NCI-H2081 (cell line): ENCODE results near the gene RRAS.
A peak's percentile ranks its signal among the peaks of the same experiment; 100 is the strongest.
"Not testable (repeated sequence)": the region's sequence is repeated elsewhere in the genome, so short reads cannot be mapped to it uniquely, and the experiment has no call there.

Experiments used
- DNase-seq, 2 experiments: peaks; one replicate each; lab custom pipeline; 2025; lab: John Stamatoyannopoulos, UW

The RRAS gene

GRCh38 chr19:49631014-49631588, 8.8 kb downstream of the RRAS start:
- no peak for DNase-seq

- no peak for DNase-seq
Observed at GRCh38 chr19:49629659-49630058, 10.3 kb downstream of the RRAS start.

DNA sequence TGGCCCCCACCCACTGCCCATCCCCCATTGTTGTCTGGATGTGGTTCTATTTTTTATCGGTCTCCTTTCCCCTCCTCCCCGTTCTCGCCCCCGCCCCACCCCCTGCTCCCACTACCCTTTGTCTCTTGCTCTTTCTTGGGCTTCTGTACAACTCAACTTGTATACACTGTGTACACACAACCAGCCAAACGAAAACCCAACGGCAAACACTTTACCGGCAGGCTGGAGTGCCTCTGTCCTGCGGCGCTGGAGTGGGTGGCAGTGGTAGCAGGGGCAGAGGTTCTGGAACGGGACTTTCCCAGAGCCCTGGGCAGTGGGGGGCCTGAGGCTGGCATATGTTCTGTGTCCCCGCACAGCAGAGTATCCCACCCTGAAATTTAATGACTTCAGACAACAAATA, 13.7 kb downstream of the RRAS start:
- no peak for DNase-seq

GRCh38 chr19:49624967-49625910, 14.7 kb downstream of the RRAS start:
- no peak for DNase-seq

DNA sequence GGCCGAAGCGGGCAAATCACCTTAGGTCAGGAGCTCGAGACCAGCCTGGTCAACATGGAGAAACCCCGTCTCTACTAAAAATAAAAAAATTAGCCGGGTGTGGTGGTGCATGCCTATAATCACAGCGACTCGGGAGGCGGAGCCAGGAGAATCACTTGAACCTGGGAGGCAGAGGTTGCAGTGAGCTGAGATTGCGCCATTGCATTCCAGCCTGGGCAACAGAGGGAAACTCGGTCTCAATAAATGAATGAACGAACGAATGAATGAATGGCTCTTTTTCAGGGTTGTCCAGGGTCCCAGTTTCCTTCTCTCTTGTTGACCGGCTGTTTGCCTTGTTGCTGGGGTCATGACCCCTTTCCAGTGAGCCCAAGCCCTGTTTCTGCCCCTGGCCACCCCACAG, 22.1 kb downstream of the RRAS start:
- DNase-seq: not testable (repeated sequence)

GRCh38 chr19:49616945-49617344, 23.0 kb downstream of the RRAS start:
- DNase-seq: no peak

DNA sequence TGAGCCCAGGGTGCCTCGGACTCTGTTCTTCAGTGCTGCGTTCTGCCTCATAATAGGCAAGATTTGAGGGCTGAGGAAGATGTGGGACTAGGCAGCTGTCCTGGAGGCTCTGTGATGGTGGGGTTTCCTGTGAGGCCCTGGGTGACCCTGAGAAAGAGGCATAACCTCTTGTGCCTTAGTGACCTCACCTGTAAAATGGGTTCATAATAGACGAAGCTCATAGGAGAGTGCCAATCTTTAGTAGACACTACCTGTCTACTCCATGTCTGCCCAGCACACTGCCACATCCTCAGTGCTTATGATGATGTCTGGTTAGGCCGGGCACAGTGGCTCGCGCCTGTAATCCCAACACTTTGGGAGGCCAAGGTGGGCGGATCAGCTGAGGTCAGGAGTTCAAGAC, 23.4 kb downstream of the RRAS start:
- no peak for DNase-seq

DNA sequence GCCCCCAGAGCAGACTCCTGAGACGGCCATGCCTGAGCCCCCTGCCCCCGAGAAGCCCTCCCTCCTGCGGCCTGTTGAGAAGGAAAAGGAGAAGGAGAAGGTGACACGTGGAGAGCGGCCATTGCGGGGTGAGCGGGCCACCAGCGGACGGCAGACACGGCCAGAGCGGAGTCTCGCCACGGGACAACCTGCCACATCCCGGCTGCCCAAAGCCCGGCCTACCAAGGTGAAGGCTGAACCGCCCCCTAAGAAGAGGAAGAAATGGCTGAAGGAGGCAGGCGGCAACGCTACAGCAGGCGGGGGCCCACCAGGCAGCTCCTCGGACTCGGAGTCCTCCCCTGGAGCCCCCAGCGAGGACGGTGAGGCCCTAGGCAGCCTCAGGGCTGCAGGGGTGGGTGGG, 24.1 kb downstream of the RRAS start:
- DNase-seq: no peak

DNA sequence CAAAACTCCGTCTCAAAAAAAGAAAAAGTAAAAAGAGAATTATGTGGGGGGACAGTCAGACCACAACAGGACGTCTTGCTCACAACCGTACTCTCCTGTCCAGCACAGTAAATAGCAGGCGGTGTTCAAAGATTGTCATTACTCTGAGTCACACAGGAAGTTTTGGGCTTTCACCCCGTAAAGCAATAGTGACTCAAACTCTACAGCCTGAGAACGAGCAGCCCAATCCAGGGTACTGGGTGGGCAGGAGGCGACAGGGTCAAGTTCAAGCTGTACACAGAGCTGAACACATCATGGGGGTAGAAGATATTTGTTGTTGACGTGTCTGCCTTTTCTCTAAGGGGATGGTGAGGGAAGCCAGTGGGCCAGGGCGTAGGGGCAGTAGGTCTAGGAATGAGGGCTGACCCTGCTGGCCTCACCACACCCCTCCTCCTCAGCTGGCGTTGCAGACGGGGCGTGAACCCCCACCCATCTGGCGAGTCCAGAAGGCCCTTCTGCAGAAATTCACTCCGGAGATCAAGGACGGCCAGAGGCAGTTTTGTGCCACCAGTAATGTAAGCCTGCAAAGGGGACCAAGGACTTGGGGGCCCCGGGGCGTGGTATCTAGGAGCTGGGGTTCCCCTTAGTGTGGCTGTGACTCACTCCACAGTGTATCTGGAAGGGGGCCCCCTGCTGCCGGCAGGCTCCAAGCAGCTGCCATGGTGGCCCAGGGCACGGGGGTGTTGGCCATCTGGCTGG, 25.7 kb downstream of the RRAS start:
- DNase-seq: no peak

GRCh38 chr19:49613374-49613773, 26.6 kb downstream of the RRAS start:
- peak; percentile 34 to 75 for DNase-seq

DNA sequence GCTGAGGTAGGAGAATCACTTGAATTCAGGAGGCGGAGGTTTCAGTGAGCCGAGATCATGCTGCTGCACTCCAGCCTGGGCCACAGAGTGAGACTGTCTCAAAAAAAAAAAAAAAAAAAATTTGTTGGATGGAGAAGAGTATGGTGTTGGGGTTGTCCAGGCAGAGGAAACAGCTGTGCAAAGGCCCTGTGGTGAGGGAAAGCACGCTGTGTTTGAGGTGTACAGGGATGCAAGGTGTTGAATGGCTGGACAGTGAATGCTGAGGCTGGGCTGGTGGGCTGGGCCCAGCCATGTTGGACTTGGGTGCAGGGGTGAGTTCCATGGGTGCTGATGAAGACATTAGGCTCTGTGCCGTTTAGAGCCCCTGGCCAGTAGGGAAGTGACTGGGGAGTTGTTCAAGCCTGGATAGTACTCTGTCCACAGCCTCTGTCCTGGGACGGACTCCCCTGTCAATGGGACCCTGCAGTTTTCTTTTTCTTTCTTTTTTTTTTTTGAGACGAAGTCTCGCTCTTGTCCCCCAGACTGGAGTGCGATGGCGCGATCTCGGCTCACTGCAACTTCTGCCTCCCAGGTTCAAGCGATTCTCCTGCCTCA, 30.3 kb downstream of the RRAS start:
- no peak for DNase-seq

- no peak for DNase-seq
Observed at GRCh38 chr19:49605605-49606004, 34.3 kb downstream of the RRAS start.

- DNase-seq: no peak
Observed at GRCh38 chr19:49602806-49603205, 37.1 kb downstream of the RRAS start.

GRCh38 chr19:49601482-49602038, 38.4 kb downstream of the RRAS start:
- no peak for DNase-seq

- DNase-seq: no peak
Observed at GRCh38 chr19:49599378-49600295, 40.3 kb downstream of the RRAS start.

- no peak for DNase-seq
Observed at GRCh38 chr19:49597703-49597974, 42.3 kb downstream of the RRAS start.

DNA sequence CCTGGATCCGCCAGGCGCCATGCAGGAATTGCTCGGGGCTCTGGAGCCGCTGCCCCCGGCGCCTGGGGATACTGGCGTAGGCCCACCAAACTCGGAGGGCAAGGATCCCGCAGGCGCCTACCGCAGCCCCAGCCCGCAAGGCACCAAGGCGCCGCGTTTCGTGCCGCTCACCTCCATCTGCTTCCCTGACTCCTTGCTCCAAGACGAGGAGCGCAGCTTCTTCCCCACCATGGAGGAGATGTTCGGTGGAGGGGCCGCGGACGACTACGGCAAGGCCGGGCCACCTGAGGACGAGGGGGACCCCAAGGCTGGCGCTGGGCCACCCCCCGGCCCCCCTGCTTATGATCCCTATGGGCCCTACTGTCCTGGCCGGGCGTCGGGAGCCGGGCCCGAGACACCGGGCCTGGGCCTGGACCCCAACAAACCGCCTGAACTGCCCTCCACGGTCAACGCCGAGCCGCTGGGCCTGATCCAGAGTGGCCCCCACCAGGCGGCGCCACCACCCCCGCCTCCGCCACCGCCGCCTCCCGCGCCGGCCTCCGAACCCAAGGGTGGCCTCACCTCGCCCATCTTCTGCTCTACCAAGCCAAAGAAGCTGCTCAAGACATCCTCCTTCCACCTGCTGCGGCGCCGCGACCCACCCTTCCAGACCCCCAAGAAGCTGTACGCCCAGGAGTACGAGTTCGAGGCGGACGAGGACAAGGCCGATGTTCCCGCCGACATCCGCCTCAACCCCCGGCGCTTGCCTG, 42.8 kb downstream of the RRAS start:
- no peak for DNase-seq

- no peak for DNase-seq
Observed at GRCh38 chr19:49596407-49596806, 43.5 kb downstream of the RRAS start.

DNA sequence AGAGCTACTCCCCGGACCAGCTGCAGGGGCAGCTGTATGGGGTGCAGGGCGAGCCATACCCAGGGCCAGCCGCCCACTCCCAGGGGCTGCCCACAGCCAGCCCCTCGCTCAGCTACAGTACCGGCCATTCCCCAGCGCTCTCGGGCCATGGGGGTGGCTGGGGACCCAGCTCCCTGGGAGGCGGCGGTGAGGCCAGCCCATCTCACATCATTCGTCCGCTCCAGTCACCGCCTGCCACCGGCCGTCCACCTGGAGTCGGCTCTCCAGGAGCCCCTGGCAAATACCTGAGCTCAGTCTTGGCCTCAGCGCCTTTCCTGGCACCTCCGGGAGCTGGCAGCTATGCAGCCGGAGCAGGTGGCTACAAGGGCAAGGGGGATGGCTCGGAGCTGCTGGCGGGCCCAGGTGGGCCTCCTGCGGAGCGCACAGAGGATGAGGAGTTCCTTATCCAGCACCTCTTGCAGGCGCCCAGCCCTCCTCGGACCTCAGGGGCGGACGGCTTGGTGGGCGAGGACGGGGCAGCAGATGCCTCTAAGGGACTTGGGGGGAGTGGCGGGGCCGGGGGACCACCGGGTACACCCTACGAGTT, 44.0 kb downstream of the RRAS start:
- DNase-seq: no peak
